ENCODE measurements around the gene SNCB.

Gene SNCB

DNA sequence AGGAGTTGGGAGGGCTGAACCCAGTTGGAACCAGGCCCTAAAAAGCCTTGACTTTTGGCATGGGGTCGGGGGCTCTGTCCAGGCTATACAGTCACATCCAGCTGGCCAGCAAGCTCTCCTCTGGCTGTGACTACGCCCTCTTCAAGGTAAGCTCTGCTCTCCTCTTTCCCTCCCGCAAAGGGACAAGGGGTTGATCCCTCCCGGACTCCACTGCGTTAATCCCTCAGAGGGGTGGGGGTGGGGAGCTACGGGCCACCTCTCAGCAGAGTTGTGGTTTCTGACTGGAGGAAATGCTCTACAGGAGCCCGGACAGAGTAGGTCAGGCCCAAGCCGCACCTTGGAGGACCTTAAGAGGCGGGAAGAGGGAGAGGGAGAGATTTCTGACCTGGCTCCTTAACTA, 14.0 kb upstream of the SNCB start:
- no peak for DNase-seq

DNA sequence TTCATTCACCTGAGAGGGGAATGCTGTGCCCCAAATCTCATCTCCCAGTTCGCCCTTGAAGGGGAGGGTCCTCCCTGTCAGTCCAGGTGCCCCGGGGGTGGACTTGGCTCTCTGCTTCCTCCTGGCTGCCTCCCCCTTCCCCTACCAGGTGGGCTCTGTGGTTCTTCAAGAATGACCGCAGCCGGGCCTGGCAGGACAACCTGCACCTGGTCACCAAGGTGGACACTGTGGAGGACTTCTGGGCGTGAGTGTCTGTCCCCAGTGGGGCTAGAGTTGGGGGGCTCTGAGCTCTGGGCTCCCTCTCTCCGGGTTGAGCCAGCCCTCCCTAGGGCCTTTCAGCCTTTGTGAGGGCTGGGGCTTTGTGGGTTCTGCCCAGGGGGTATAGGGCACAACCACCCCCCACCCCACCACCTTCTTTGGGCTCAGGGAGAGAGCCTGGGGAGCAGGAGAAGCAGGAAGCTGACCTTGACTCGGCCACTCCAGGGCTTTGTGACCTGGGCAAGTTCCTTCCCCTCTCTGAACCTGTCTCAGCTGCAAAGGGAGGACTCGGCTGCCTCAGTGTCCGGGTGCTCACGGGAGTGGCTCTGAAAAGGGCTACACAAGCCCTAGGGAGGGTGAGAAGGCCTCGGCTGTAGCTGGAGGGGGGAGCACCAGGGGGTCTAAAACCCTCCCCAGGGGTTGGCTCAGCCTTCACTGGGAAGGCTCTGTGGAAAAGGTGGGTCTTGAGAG, 13.3 kb upstream of the SNCB start:
- no peak for DNase-seq

DNA sequence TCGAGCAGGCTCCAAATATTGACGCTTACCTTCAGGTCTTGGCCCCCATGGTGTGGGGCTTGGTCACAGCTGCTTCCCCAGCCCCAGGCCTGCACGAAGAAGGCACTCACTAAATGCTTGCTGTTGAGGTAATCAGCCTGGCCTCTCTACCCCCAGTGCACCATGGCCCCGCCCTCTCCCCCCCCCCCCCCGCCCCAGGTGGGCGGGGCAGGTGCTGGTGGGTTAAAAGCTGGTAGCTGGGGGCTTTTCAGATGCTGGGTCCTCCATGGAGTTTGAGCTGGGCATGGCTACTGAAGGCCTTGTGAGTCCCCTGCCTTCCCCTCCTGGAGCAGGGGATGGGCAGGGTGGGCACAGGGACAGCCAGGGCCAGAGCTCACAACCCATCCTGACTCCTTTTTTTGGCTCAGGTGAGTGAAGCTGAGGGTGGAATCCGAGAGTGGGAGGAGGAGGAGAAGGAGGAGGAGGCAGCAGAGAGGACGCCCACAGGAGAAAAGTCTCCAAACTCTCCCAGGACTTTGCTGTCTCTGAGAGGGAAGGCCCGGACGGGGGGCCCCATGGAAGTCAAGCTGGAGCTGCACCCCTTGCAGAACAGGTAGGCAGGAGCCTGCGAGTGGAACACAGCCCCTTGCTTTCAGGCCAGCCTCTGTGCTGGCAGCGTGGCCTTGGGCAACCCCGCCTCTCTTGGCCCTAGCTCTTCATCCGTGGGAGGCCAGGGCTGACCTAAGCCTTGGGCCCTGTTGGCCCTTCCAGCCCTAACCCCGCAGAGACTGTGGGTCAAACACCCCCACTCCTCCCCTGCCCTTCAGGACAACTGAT, 12.5 kb upstream of the SNCB start:
- DNase-seq, result no peak

DNA sequence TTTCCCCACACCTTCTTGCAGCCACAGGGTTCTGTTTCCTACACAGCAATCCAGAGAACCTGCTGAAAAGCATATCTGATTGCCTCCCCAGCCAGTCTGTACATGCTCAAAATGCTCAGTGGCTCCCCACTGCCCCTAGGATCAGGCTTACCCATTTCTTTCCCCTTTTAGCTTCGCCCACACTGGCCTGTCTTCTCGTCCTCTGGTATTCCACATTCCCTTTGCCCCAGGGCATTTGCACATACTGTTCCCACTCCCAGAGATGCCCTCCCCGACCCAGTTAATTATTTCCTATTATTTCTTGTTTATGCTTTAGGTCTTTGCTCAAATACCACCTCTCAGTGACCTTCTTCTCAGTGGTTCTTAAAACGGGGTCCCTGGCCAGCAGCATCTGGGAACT, 10.3 kb upstream of the SNCB start:
- DNase-seq, result no peak

DNA sequence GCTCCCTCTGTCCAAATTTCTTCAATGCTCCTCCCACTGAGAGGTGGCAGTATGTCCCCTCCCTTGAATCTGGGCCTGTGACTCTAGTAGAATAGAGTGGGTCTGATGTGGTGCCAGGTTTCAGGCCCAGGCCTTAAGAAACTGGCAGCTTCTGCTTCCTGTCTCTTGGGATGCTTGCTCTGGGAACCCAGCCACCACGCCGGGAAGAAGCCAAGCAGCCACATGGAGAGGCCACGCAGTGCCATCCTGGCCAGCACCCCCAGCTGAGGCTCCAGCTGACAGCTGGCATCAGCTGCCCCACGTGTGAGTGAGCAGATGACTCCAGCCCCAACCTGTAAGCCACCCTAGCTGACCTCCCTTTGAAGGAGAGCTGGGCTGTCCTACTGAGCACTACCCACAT, 9.6 kb upstream of the SNCB start:
- DNase-seq, result peak; percentile 79

DNA sequence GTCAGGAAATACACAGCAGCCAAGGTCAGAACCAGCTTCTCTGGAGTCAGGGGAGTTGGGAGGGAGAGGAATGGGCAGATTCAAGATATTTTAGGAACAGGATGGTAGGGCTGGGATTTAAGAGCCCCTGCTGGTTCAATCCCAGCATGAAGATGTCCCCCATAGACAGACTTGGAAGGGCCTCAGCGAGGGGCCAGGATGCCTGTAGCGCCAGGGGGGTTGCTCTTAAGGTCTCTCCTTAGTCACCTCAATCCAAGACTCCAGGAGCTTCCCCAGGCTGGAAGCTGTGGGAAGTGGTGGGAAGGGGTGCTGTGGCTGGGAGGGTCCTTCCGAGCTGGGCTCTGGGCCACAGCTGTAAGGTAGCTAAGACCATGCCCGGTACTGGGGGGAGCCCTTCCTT, 8.9 kb upstream of the SNCB start:
- DNase-seq, result no peak

DNA sequence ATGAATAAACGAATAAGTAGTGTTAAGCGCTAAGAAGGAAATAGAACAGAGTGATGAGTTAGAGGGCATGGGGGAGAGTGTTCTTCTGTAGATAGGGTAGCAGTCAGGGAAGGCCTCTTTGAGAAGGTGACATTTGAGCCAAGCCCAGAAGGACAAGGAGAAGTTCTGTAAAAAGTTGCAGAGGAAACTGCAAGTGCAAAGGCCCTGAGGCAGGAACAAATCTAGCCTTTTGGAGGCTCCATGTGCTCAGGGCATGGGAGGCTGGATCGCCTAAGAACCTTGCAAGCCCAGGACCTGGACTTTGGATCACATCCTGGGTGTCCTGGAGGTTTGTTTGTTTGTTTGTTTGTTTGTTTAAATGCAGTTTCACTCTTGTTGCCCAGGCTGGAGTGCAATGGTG, 8.1 kb upstream of the SNCB start:
- no peak for DNase-seq

DNA sequence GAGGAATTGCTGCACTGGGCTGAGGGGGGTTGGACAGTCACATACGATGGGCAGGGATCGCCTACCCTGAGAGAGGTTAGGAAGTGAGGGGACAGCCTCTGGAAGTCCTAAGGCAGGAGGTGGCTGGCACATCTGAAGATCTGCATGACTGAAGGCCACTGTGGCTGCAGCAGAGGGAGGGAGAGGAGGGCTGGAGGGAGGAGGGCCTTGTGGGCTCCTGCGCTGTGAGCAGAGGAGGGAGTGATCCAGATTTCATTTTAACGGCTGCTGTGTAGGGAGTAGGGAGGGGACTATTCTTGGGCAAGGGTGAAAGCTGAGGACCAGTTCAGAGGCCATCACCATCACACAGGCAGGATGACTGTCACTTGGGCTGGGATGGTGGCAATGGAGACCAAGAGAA, 7.2 kb upstream of the SNCB start:
- no peak for DNase-seq

DNA sequence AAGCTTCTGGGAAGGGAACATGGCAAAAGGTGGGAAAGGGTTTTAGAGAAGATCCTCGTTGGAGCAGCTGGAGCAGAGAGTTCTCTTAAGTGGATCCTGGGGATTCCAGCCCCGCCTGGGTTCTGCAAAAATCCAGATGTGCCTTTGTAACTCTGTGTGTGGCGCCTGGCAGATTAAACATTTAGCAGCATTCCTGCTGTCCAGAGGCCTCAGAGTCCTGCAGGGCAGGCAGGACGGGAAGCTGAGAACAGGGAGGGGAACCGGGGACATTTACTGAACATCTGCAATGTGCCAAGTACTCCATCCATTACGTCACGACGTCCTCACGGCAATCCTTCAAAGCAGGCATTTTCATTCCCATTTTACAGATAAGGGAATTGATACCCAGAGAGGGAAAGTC, 6.1 kb upstream of the SNCB start:
- DNase-seq, result no peak

DNA sequence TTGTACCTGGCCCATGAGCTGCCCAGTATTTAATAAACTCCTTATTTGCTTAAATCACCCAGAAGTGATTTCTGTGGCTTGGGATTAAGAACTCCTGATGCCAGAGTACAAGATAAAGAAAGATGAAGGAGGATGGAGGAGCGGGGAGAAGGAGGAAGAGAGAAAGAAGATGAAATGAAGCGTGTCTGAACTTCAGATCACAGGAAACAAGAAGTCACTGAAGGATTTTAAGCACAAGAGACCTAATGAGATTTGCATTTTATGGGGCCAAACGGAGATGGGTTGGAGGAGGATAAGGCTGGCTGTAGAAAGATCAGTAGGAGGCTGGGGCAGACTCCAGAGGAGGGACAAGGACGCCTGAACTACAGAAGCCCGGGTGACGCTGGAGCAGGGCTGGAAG, 3.3 kb upstream of the SNCB start:
- no peak for DNase-seq

DNA sequence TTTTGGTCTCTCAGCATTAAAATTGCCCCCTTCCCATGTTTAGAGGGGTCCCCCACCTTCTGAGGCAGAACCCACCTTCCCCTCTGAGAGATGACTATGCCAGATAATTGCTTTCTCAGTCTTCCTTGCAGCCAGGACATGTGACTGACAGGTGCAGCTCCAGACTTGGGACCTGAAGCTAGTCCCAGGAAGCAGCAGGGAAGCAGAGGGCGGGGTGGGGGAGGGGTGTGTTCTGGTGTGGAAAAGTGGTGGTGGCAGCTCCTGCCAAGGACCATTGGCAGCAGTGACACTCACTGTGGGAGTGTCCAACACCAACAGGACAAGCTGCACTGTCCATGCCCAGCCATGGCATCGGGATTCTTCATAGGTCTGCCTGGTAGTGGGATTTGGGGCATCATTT, 2.4 kb upstream of the SNCB start:
- DNase-seq, result peak; percentile 39

DNA sequence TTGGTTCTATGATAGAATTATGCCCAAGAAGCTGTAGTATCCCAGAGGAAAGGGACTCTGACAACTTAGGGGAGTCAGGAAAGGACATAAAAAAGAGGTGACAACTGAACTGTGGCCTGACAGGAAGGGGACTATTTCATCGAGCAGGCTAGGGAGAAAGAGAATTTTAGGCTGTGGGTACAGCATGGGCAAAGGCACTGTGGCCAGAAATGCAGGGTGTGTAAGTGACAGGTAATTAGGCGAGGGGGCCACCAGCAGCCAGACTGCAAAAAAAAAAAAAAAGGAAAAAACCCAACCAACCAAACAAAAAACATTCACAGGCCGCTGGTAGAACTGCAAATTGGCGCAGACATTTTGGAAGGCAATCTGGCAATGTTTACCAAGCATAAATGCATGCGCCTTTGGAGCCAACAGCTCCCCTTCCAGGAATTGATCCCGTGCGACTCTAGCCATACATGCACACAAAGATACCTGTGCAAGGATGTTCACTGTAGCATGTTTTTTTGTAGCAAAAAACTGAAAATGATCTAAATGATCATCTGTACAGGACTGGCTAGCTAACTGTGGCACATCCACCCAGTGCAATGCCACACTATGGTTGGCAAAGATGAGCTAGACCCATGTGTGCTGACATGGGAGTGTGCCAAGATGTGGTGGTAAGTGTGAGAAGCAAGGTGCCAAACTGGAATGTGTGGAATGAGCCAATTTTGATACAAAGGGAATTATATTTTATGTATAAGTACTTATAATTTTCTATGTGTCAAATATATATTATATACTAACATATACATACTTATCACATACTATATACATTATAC, 1.3 kb upstream of the SNCB start:
- peak; percentile 75 for DNase-seq

DNA sequence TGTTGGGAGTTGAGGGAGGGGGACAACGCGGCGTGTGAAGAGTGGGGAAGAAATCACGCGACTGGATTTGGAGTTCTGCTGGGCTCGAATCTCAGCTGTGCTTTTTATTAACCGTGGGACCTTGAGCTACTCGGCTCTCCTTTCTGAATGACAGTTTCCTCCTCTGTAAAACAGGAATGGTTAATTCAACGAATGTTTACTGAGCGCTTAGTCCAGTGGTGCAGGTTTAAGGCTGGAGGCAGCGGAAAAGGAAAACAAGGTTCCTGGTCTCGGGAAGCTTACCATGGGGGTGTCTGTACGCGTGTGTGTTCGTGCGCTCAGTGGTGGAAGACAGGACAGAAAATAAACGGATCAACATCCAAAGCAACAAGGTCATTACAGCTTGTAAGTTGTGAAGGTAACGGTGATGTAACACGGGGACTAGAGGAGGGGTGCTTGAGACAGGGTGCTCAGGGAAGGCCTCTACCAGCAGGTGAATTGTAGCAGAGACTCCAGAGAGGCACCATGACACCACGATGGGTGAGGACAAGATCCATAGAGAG, 418 bp upstream of the SNCB start:
- no peak for DNase-seq

DNA sequence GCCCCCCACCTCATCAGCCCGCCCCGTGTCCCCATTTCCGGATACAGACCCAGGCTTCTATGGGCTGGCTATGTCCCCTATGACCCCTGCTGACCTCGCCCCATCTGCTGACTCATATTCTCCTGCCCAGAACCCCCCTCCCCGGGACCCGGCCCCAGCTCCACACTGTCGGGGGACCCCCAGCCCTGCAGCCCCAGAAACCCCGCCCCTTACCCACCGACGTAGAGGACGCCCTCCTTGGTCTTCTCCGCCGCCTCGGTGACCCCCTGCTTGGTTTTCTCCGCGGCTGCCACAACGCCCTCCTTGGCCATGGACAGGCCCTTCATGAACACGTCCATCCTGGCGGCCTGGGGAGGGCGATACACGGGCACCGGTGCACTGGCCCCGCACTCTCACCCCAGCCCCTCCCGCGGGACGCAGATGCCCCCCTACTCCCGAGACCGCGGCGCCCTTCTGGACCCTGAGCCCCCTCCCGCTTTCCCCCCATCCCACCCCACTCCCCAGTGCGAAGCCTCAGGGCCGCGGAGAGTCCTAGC, 949 bp downstream of the SNCB start:
- no peak for DNase-seq

DNA sequence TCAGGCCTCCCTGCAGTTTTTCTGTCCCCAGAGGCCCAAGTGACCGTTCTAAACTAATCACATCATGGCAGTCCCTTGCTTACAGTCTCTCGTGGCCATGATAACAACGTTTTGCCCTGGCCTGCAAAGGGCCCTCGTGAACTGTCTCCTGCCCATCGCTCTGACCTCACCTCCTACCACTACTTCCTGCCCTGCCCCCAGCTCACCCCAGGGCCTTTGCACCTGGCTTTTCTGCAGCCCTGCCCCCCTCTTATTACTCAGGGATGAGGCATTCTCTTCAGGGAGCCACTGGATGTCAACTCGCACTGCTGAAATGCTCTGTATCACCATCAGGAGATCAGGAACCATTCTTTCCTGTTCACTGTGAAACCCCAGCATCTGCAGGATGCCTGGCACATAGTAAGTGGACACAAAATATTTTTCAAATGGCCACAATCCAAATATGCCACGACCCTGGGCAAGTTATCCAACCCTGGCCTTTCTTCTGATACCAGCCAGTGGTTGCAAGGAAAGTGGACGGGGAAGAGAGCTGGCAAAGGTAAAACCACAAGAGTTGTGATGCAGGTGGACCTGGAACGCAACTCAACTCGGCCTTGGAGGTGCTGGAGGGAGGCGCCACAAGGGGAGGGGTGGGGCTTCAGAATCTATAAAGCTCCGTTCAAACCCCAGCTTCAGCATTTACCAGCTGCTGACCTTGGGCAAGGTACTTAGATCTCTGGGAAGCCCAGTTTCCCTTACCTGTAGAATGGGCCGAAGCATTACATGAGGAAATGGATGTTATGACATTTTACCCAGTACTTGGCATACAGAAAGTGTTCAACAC, 1.7 kb downstream of the SNCB start:
- DNase-seq, result no peak

DNA sequence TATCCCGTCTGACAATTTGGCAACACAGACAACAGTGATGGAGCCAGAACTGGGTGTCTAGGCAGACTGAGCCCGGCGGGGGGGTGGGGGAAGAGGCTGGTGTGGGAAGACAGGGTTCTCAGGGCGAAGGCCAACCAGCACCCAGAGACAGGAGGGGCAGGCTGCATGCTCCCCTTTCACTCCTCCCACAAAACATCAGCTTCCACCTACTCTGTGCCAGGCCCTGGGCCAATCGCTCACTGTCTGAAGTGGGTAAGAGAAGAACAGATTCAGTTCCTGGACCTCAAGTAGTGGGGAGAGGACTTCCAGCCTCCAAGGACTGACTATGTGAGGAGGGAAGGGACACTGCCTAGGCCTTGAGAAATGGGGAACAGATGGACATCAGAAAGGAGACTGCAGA, 2.8 kb downstream of the SNCB start:
- DNase-seq, result no peak

DNA sequence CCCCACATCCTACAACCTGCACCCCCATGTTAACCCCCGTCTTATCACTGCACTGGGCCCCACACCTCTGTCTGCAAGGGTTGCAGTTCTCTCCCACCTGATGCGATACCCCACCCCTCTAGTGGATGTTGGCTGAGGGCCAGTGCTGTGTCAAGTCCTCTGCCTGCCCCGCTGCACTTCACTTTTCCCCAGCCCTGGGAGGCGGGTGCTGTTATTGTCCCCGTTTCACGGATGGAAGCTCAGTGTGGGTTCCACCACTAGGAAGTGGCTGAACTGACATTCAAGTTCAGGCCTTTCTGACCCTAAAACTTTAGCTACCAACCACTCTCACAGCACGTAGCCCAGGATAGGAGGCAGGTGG, 3.5 kb downstream of the SNCB start:
- DNase-seq, result no peak

DNA sequence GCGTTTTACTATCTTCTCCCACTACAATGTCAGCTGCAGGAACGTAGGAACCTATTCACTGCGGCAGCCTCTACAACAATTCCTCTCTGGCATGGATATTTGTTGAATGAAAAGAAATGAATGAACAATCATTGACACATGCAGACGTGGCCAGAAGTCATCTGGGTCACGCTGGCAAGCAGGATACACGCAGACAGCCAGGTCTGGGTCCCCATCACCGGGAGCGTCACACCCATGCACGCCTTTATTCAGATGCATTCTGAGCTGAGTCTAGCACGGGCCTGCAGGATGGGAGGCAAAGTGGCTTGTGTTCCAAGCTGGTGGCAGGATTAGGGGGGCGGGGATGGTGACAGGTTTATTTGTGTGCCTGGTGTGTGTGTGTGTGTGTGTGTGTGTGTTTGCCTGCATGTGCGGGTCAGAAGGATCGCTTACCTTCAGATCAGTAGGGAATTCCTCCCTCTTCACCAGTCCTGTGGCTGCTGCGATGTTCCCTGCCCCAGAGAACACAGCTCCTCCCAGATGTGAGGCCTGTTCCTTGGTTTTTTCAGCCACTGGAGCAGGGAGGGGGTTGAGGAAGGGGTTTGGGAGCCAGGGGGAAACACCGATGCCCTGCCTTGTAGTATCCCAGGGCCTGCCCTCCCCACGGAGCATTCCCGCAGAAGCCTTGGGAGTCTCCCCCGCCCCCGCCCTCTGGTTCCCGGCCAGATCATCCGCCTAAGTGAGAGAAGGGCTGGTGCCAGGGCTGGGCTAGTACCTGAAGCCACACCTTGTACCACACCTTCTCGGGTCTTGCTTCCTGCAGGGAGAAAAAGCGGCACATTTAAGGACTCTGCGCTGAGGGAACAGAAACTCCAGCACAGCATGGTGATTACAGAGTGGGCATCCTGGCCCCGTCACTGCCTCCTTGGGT, 4.1 kb downstream of the SNCB start:
- no peak for DNase-seq

DNA sequence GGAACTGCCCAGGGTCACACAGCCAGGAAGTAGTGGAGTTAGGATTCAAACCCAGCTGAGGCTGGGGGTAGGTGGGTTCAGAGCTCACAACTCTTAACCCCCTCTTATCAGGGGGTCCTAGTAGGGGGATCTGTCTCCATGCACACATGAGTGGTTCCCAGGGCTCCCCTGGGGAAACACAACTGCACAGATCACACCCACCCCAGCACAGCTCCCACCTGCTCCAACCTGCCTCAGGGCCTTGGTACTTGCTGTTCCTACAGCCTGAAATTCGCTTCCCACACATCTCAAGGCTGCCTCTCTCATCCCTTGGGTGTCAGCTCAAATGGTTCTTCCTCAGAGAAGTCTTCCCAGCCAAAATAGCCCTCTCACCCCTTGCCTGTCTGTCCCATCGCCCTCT, 4.8 kb downstream of the SNCB start:
- no peak for DNase-seq

DNA sequence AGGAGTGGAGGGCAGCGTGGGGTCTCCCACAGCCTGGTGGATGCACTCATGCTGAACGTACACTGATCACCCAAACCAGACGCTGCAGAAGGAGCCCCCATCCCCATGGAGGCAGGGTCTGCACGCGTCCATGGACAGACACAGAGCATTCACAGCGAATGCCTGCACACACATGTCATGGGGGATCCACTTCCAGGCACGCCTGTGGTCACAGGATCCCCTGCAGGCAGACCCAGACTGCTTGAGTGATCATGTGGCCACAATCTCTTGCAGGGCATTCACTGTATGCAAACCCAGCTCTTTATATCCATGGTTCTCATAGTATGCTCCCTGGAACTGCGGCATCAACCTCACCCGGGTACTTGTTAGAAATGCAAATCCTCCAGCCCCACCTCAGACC, 5.4 kb downstream of the SNCB start:
- DNase-seq, result no peak

DNA sequence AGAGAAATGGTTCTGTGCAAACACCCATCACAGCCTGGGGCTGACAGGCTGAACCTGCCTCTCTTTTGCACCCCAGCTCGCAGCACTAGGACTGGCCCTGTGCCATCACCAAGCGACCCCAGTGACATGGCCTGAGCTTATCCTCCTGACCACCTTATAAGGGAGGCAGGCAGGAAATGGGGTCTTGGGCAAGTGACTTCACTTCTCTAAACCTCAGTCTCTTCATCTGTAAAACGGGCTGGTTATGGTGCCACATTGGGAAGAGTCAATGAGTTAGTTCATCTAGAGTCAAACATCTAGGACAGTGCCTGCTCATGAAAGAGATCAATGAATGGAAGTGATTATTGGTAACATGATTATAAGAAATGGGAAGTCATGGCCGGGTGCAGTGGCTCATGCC, 6.2 kb downstream of the SNCB start:
- DNase-seq, result no peak

All from NCI-H2171 treated with DMSO at 0.1 percent for 48 hours (cell line).